HEK293T (cell line): Measurements from ENCODE around the gene S100Z.
"Not testable (repeated sequence)": the region's sequence is repeated elsewhere in the genome, so short reads cannot be mapped to it uniquely, and the experiment has no call there.

ENCODE experiments used
- CTCF ChIA-PET: fragments of 350-600 bp; formaldehyde crosslinking; extraction: SDS; loops from one replicate; lab custom pipeline; 2021; ENCODE audit warnings: antibody characterized with exemption, inconsistent platforms; lab: Yijun Ruan, JAX
- POLR2A ChIA-PET: fragments of 350-600 bp; formaldehyde crosslinking; extraction: SDS; loops from one replicate; lab custom pipeline; 2020; ENCODE audit warnings: antibody characterized with exemption, inconsistent platforms; lab: Yijun Ruan, JAX
- DNase-seq: peaks from one replicate; pipeline ENCODE4 v3.0.0; 2012; ENCODE audit warnings: mixed read lengths; ENCODE audit errors: extremely low spot score
- ARNT ChIP-seq: fragments of 450-650 bp; IDR thresholded peaks from 2 replicates; pipeline ENCODE4 v1.6.1; 2017; ENCODE audit warnings: mild to moderate bottlenecking
- BHLHE40 ChIP-seq: fragments of 450-650 bp; IDR thresholded peaks from 2 replicates; pipeline ENCODE4 v1.6.1; 2016; ENCODE audit warnings: mild to moderate bottlenecking, moderate library complexity, borderline replicate concordance
- CTBP1 ChIP-seq: fragments of 450-650 bp; IDR thresholded peaks from 2 replicates; pipeline ENCODE4 v1.6.1; 2016; ENCODE audit warnings: borderline replicate concordance
- ELF4 ChIP-seq: fragments of 450-650 bp; IDR thresholded peaks from 2 replicates; pipeline ENCODE4 v1.6.1; 2017; ENCODE audit warnings: antibody characterized with exemption
- FOXA1 ChIP-seq: fragments of 450-650 bp; IDR thresholded peaks from 2 replicates; pipeline ENCODE4 v1.6.1; 2016; ENCODE audit warnings: mild to moderate bottlenecking
- FOXM1 ChIP-seq: fragments of 450-650 bp; IDR thresholded peaks from 2 replicates; pipeline ENCODE4 v1.6.1; 2017; ENCODE audit warnings: mild to moderate bottlenecking, borderline replicate concordance
- HDGF ChIP-seq: fragments of 450-650 bp; IDR thresholded peaks from 2 replicates; pipeline ENCODE4 v1.6.1; 2017; ENCODE audit warnings: antibody characterized with exemption, borderline replicate concordance
- L3MBTL2 ChIP-seq: fragments of 450-650 bp; conservative IDR thresholded peaks from 2 replicates; pipeline ENCODE4 v1.6.1; 2016; ENCODE audit warnings: mild to moderate bottlenecking
- LEF1 ChIP-seq: fragments of 450-650 bp; IDR thresholded peaks from 2 replicates; pipeline ENCODE4 v1.6.1; 2017; ENCODE audit warnings: mild to moderate bottlenecking, borderline replicate concordance
- NFRKB ChIP-seq: fragments of 450-650 bp; IDR thresholded peaks from 2 replicates; pipeline ENCODE4 v1.6.1; 2016; ENCODE audit warnings: mild to moderate bottlenecking, moderate library complexity
- SP1 ChIP-seq: fragments of 450-650 bp; IDR thresholded peaks from 2 replicates; pipeline ENCODE4 v1.6.1; 2017
- SUZ12 ChIP-seq: fragments of 450-650 bp; IDR thresholded peaks from 2 replicates; pipeline ENCODE4 v1.6.1; 2016; ENCODE audit warnings: mild to moderate bottlenecking
- TARDBP ChIP-seq: fragments of 450-650 bp; IDR thresholded peaks from 2 replicates; pipeline ENCODE4 v1.6.1; 2016
- ZNF384 ChIP-seq: fragments of 450-650 bp; IDR thresholded peaks from 2 replicates; pipeline ENCODE4 v1.6.1; 2016
- TF ChIP-seq, protein P1 (sequence below): fragments of 450-650 bp; IDR thresholded peaks from 2 replicates; pipeline ENCODE4 v1.6.1; 2016

The S100Z gene

DNA sequence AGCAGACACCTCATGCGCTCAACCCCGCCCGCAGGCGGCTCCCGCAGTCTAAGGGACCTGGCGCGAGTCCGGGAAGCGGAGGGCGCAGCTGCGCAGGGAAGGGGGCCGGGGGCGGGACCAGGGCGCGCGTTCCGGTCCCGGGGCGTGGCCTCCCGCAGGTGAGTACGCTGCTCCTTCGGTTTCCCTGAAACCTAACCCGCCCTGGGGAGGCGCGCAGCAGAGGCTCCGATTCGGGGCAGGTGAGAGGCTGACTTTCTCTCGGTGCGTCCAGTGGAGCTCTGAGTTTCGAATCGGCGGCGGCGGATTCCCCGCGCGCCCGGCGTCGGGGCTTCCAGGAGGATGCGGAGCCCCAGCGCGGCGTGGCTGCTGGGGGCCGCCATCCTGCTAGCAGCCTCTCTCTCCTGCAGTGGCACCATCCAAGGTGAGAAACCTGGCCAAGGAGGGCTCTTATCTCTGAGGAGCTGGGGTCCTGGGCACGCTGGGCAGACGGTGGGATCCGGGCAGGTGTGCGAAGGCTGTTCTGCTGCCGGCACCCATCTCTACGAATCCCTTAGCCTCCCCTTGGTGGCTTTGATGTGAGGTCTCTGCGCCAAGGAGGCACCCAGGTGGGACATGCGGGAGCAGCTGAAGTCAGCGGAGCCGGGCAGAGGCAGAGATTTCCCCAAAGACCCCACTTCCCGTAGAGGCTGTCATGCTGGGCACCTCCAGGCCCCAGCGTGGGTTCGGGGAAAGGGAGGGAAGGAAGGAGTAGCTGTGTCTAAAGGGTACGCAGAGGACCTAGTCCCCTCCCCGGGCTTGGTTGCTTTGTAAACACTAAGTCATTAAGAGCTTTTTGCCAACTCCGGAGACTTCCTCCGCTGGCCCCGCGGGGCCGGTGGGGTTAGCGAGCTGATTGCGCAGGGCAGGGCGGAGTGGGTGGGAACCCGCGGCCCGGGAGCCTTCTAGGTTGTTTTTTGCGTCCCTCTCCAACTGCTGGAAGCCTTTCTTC is 30.7 kb upstream of the S100Z start, which contains the start of gene F2RL1:
TSS of gene F2RL1 (plus strand) at position 187 of the 988 bp plus-strand sequence. CDS start at position 340, 153 bp downstream.
- TF ChIP-seq L3MBTL2 (peak; percentile 56), CTBP1 (no peak)
- ChIA-PET CTCF (interaction anchor here (0.5 to 0.7 kb wide), 3 partner anchors 31 to 50 kb away, joined by 3 to 5 read pairs (median 5); no protein-coding TSS in a partner anchor), POLR2A (interaction anchor here (0.7 to 2.8 kb wide), 4 partner anchors 11 to 29 kb away, joined by 3 to 11 read pairs (median 6); no protein-coding TSS in a partner anchor)
- DNase-seq: peak; percentile 82

DNA sequence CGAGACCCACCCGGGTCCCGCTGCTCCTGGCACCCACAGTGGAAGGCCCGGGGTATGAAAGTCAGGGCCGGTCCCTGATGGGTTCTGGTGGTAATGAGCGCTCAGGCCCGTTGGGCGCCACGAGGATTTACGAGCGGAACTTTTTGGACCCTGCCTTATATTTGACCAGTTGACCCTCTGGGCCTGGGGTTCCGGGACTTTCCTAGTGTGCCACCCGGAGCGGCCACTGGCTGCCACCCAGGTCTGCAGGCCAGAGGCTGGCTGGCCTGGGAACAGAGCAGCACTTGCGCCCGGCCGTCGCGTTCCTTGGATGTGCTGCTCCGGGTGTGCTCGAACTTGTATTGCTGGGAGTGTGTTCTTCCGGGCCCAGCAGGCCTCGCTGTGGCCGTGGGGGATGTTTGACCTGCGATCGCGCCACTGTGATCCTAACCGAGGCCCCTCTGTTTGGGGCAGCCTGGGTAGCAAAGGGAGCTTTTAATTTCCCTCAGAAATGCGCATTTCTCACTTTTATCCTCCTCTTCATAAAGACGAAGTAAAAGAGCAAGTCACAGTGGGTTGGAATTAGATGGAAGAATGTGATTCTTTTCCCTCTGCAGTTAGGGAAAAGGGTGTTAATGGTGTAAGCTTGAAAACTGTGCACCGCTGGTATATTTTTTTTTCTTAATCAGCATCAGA is 29.8 kb upstream of the S100Z start:
- peak; percentile 31 for DNase-seq
- CTCF ChIA-PET: interaction anchor here (0.5 kb wide), 1 partner anchor 49 kb away, joined by 5 read pairs; no protein-coding TSS in a partner anchor
- TF ChIP-seq LEF1: no peak
- POLR2A ChIA-PET: interaction anchor here (0.7 to 2.8 kb wide), 4 partner anchors 10 to 29 kb away, joined by 3 to 11 read pairs (median 6); no protein-coding TSS in a partner anchor

DNA sequence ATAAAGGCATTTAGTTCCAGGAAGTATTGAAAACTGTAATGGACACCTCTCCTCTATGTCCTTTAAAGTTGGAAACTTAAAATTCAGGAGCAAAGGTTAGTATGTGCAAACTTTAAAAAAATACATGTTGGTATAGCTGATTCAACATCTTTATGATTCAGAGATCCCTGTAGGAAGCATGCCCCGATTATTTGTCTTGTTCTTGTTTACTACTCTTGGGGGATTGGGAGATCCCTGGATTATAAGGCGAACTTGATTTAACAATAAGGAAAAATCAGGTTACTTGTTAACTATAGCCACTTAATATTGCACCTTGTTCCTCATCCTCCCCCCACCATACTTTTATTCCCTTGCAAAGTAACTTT is 29.3 kb upstream of the S100Z start:
- DNase-seq: no peak
- ChIA-PET POLR2A (interaction anchor here (2.8 kb wide), 1 partner anchor 13 kb away, joined by 9 read pairs; no protein-coding TSS in a partner anchor), CTCF (no interaction called here)
- TF ChIP-seq TARDBP (no peak), BHLHE40 (no peak), NFRKB (no peak), SP1 (no peak)

DNA sequence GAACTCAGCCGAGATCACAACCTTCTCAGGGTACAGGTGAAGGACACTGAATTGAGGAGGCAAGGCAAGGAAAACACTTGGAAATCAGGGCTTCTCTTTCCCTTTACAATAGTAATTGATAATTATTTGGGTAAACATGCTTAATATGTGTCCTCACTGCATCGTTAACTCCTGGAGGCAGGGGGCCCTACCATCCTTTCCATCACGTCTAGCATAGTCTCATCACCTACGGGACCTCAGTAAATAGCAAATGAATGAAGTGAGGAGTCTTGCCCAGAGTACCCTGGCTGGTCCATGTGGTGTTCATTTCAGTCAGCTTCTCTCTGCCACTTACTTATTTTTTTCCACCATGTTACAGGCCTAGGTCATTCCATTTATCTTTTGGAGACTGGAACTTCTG is 28.7 kb upstream of the S100Z start:
- no peak for TF ChIP-seq ARNT
- TF ChIP-seq, protein P1, sequence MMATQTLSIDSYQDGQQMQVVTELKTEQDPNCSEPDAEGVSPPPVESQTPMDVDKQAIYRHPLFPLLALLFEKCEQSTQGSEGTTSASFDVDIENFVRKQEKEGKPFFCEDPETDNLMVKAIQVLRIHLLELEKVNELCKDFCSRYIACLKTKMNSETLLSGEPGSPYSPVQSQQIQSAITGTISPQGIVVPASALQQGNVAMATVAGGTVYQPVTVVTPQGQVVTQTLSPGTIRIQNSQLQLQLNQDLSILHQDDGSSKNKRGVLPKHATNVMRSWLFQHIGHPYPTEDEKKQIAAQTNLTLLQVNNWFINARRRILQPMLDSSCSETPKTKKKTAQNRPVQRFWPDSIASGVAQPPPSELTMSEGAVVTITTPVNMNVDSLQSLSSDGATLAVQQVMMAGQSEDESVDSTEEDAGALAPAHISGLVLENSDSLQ: no peak
- TF ChIP-seq SUZ12: no peak
- TF ChIP-seq ZNF384: no peak
- CTCF ChIA-PET: no interaction called here
- DNase-seq: no peak
- POLR2A ChIA-PET: no interaction called here

DNA sequence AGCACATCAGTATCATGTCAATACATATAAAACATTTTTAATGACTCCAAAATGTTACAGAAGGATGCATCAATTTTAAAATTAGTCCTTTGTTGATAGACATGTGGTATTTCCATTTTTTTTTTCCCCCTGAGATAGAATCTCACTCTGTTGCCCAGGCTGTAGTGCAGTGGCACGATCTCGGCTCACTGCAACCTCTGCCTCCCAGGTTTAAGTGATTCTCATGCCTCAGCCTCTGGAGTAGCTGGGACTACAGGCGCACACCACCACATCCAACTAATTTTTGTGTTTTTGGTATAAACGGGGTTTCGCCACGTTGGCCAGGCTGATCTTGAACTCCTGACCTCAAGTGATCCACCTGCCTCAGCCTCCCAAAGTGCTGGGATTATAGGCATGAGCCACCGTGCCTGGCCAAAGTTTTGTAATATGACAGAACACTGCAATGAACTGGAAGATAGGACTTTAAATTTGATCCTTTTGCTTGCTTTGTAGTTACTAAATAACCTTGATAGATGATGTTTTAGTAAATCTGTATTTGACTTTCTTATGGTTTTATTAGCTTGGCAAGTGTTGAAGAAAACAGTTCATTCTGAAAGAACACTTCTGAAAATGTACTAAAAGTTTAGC is 27.6 kb upstream of the S100Z start:
- POLR2A ChIA-PET, DNase-seq, CTCF ChIA-PET: not testable (repeated sequence)

DNA sequence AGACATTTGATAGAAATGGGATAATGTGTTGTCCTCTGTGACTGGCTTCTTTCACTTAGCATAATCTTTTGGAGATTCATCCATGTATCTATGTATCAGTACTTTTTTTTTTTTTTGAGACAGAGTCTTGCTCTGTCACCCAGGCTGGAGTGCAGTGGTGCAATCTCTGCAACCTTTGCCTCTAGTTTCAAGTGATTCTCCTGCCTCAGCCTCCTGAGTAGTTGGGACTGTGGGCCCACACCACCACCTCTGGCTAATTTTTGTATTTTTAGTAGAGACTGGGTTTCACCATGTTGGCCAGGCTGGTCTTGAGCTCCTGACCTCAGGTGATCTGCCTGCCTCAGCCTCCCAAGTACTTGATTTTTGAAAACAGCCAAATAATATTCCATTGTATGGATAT is 23.4 kb upstream of the S100Z start:
- DNase-seq, CTCF ChIA-PET, POLR2A ChIA-PET: not testable (repeated sequence)

DNA sequence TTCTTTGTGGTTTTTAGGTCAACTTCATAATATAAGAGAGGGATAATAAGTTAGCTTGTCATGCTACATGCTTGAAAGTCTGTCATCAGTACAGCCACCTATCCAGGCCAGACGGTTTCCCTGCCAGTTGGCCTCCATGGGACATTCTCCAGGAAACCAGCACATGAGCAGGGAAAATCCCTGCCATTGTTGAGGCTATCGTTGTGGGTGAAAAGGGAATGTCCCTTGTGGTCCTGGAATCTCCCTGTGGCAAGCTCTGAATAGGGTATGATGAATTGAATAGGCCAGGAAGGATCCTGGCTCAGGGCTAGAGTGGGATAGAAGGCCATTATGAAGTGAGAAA is 18.7 kb upstream of the S100Z start:
- DNase-seq: no peak
- ChIA-PET CTCF (no interaction called here), POLR2A (no interaction called here)
- TF ChIP-seq SUZ12: no peak
- TF ChIP-seq NFRKB: no peak
- no peak for TF ChIP-seq ARNT
- TF ChIP-seq, protein P1: no peak
- TF ChIP-seq HDGF: no peak
- no peak for TF ChIP-seq FOXM1
- no peak for TF ChIP-seq FOXA1
- TF ChIP-seq TARDBP: no peak

DNA sequence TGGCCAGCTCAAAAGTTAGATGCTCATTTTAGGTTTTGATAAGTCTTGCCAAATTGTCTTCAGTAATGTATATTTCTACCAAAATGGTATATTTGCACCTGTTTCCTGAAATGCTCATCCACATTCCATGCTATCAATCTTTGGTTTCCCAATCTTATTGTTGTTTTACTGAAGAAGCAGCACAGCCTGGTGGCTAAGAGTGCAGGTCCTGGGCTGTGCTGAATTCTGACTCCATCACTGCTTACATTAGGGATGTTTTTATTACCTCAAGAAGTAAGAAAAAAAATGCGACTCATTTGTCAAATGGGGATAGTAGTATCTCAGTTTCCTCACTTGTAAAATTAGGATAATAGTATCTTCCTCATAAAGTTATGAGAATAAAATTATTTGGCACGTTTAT is 13.6 kb upstream of the S100Z start:
- CTCF ChIA-PET: no interaction called here
- DNase-seq: no peak
- TF ChIP-seq ELF4 (no peak), CTBP1 (no peak), SUZ12 (no peak), ZNF384 (no peak), BHLHE40 (no peak), TARDBP (no peak), FOXA1 (no peak), ARNT (no peak), LEF1 (no peak), L3MBTL2 (no peak)
- TF ChIP-seq, protein P1: no peak

More for the DNA sequence above, 13.6 kb upstream of the S100Z start:
- POLR2A ChIA-PET: no interaction called here
